Transverse colon (tissue), 4 donors: Measurements from ENCODE around the gene ZNF212.

Source experiments
- POLR2AphosphoS5 ChIP-seq, 3 donors: sonication (generic); formaldehyde crosslinking; IDR thresholded peaks; one replicate each; pipeline ENCODE4 v1.6.1; 2016; ENCODE audit warnings: antibody characterized with exemption in 3 of 3
- TF ChIP-seq, protein P1 (sequence below), 5 experiments: fragments of 200-600 bp in 3 of 5; fragments of 450-650 bp in 2 of 5; sonication (generic) in 3 of 5; IDR thresholded peaks; 1 replicate in 2 of 5; 2 replicates in 3 of 5; pipeline ENCODE4 v1.5.1; 2016 to 2017; ENCODE audit warnings: antibody characterized with exemption in 5 of 5, inconsistent platforms in 3 of 5, mild to moderate bottlenecking in 2 of 5, moderate library complexity in 1 of 5

DNA sequence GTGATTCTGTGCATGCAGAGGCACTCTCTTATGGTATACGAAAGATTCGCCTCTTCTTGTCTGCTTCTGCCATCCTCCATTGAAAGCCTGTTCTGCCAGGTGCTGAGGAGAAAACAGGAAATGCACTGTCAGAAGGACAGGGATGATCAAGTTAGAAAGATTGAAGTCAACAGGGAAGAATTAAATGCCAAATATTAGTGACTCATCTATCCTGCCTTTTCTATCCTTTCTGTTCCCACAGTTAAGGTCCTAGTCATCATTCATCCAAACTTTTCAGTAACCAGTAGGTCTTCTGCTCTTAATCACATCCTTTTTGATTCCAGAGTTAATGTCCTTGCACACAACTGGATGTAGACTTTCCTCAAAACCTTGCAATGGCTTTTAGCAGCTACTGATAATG is 17.7 kb downstream of the ZNF212 start:
- TF ChIP-seq POLR2AphosphoS5 (IDR thresholded peaks at IDR 0.05) = no peak
- TF ChIP-seq, protein P1, sequence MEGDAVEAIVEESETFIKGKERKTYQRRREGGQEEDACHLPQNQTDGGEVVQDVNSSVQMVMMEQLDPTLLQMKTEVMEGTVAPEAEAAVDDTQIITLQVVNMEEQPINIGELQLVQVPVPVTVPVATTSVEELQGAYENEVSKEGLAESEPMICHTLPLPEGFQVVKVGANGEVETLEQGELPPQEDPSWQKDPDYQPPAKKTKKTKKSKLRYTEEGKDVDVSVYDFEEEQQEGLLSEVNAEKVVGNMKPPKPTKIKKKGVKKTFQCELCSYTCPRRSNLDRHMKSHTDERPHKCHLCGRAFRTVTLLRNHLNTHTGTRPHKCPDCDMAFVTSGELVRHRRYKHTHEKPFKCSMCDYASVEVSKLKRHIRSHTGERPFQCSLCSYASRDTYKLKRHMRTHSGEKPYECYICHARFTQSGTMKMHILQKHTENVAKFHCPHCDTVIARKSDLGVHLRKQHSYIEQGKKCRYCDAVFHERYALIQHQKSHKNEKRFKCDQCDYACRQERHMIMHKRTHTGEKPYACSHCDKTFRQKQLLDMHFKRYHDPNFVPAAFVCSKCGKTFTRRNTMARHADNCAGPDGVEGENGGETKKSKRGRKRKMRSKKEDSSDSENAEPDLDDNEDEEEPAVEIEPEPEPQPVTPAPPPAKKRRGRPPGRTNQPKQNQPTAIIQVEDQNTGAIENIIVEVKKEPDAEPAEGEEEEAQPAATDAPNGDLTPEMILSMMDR (IDR thresholded peaks at IDR 0.05) = no peak
